GM12892 (cell line): ENCODE data around the gene CYP1B1.

Source experiments
- POLR2A ChIP-seq: IDR thresholded peaks from 2 replicates; pipeline ENCODE4 v1.6.1; 2011; ENCODE audit warnings: low read depth, low read length, control low read depth
- POLR2AphosphoS5 ChIP-seq: IDR thresholded peaks from 2 replicates; pipeline ENCODE4 v1.6.1; 2011; ENCODE audit warnings: low read depth, low read length, control low read depth
- TAF1 ChIP-seq: IDR thresholded peaks from 2 replicates; pipeline ENCODE4 v1.6.1; 2011; ENCODE audit warnings: low read depth, mild to moderate bottlenecking, control low read depth, low read length, borderline replicate concordance

DNA sequence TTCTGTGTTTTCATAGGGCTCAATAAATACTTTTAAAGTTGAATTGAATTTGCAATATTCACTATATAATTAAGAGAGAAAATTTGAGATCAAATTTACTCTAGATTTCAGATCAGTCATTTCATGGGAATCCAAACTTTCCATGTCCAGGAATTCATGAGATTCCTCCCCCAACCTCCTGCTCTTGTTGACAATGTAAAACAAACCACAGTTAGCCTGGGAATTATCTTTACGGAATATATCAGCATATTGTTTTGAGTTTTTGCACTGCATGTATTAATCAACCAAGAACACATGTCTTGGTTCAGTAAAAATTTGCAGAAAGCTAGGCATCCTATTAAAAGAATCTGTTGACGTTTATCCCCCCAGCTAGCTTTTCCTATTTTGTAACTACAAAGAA, 42.3 kb downstream of the CYP1B1 start:
- TF ChIP-seq POLR2A (no peak), TAF1 (no peak), POLR2AphosphoS5 (no peak)
